HepG2 (cell line): ENCODE results near the gene TBC1D32. TPM values are rescaled to one million over a fixed set of nuclear protein-coding genes. Genes with fewer than 3 reads are reported as not detected.
"Not testable (repeated sequence)": the region's sequence is repeated elsewhere in the genome, so short reads cannot be mapped to it uniquely, and the experiment has no call there.

ENCODE experiments used
- ATAC-seq: fragments of 200-7000 bp; cut with Tn5 transposase; 3 replicates; pipeline ENCODE4 v1.9.1; 2020; ENCODE audit warnings: mild to moderate bottlenecking, moderate library complexity
- BruUV-seq: library from RNA; stranded (reverse); fragments of 400-500 nt; replicated peaks from 2 replicates; lab custom pipeline; 2021; lab: Mats Ljungman, UMichigan
- CTCF ChIA-PET: fragments of 300-600 bp; formaldehyde crosslinking; extraction: SDS; loops from one replicate; lab custom pipeline; 2021; ENCODE audit warnings: low total read pairs, inconsistent platforms, low intra/inter-chr PET ratio; lab: Yijun Ruan, JAX
- POLR2A ChIA-PET: fragments of 350-600 bp; sonication (Branson Sonifier 250); formaldehyde crosslinking; loops from one replicate; lab custom pipeline; 2020; ENCODE audit warnings: antibody characterized with exemption, inconsistent platforms; lab: Yijun Ruan, JAX
- DNase-seq: peaks from one replicate; pipeline ENCODE4 v3.0.0-alpha.2; 2015; ENCODE audit warnings: low spot score
- FAIRE-seq: peaks from 3 replicates; lab custom pipeline; 2011; peaks lifted over from hg19 to GRCh38; lab: Jason Lieb, UNC
- H2AFZ ChIP-seq: one replicate; pipeline ENCODE4 v1.6.1; 2011; ENCODE audit warnings: low read length, inconsistent platforms
- H3K27ac ChIP-seq: fragments of 300-600 bp; 3 replicates; pipeline ENCODE4 v1.8.0; 2011; ENCODE audit warnings: mixed run types, mild to moderate bottlenecking, mixed read lengths, low read length, inconsistent platforms; ENCODE audit not compliant: insufficient read depth; ENCODE audit errors: extremely low read length
- H3K27me3 ChIP-seq, 2 experiments: fragments of 200-600 bp in 1 of 2; 2 replicates in 1 of 2; 3 replicates in 1 of 2; pipeline versions ENCODE4 v1.6.0 to v1.8.0; 2011; ENCODE audit warnings: low read length in 2 of 2, mild to moderate bottlenecking in 2 of 2, moderate library complexity in 2 of 2, inconsistent platforms in 1 of 2; ENCODE audit not compliant: insufficient read depth in 2 of 2, control insufficient read depth in 1 of 2
- H3K36me3 ChIP-seq, 2 experiments: fragments of 200-600 bp in 1 of 2; replicated peaks in 1 of 2; 2 replicates in 1 of 2; 3 replicates in 1 of 2; pipeline versions ENCODE4 v1.5.1 to v1.8.0; 2011; ENCODE audit warnings: low read length in 2 of 2, inconsistent platforms in 1 of 2; ENCODE audit not compliant: insufficient read depth in 2 of 2, control insufficient read depth in 1 of 2
- H3K4me1 ChIP-seq: 2 replicates; pipeline ENCODE4 v1.5.1; 2012; ENCODE audit warnings: low read length, inconsistent platforms; ENCODE audit not compliant: insufficient read depth
- H3K4me2 ChIP-seq: 2 replicates; pipeline ENCODE4 v1.6.0; 2011; ENCODE audit warnings: low read depth, low read length, inconsistent platforms
- H3K4me3 ChIP-seq, 3 experiments: fragments of 200-600 bp in 1 of 3; sonication (generic), shearing (Covaris generic) in 1 of 3; replicated peaks in 1 of 3; 2 replicates each; pipeline ENCODE4 v1.5.1; 2011 to 2016; ENCODE audit warnings: low read length in 3 of 3, inconsistent platforms in 2 of 3, low read depth in 2 of 3, mild to moderate bottlenecking in 2 of 3, control low read depth in 1 of 3, mixed read lengths in 1 of 3; ENCODE audit not compliant: insufficient read depth in 1 of 3
- H3K79me2 ChIP-seq: one replicate; pipeline ENCODE4 v1.6.1; 2011; ENCODE audit warnings: low read length, inconsistent platforms; ENCODE audit not compliant: insufficient read depth
- H3K9ac ChIP-seq: 2 replicates; pipeline ENCODE4 v1.6.0; 2011; ENCODE audit warnings: mild to moderate bottlenecking, low read depth, low read length, inconsistent platforms; ENCODE audit not compliant: insufficient read depth
- H3K9me3 ChIP-seq: 2 replicates; pipeline ENCODE4 v1.5.1; 2012; ENCODE audit warnings: mild to moderate bottlenecking, low read length
- H4K20me1 ChIP-seq: 2 replicates; pipeline ENCODE4 v1.6.0; 2011; ENCODE audit warnings: inconsistent platforms, mild to moderate bottlenecking, low read length, moderate library complexity; ENCODE audit not compliant: insufficient read depth
- CEBPB ChIP-seq: IDR thresholded peaks from 2 replicates; pipeline ENCODE4 v1.6.1; 2011; ENCODE audit warnings: low read depth, low read length, improper control_type of control experiment, borderline replicate concordance
- ETV5 ChIP-seq: IDR thresholded peaks from 2 replicates; pipeline ENCODE4 v1.6.1; 2018; ENCODE audit warnings: missing biosample characterization, missing genetic modification reagents, inconsistent platforms, borderline replicate concordance
- IKZF1 ChIP-seq: fragments of 450-650 bp; IDR thresholded peaks from 2 replicates; pipeline ENCODE4 v1.7.1; 2016
- SMAD9 ChIP-seq: sonication (generic); formaldehyde crosslinking; IDR thresholded peaks from 2 replicates; pipeline ENCODE4 v1.5.1; 2020; ENCODE audit warnings: mild to moderate bottlenecking, missing genetic modification reagents
- ZNF264 ChIP-seq: sonication (generic); formaldehyde crosslinking; IDR thresholded peaks from 2 replicates; pipeline ENCODE4 v1.4.0; 2020; ENCODE audit warnings: missing genetic modification reagents
- ZNF879 ChIP-seq: sonication (generic); formaldehyde crosslinking; IDR thresholded peaks from 2 replicates; pipeline ENCODE4 v1.8.1; 2023; ENCODE audit warnings: missing genetic modification reagents
- WGBS: methylation state at CpG from one replicate; pipeline ENCODE4 v1.1.6; 2017; ENCODE audit warnings: low lambda C conversion rate; 5-methylcytosine and 5-hydroxymethylcytosine counted together
- in situ Hi-C: cut with HindIII; loops from 2 replicates; pipeline ENCODE4 v1.10.0; 2017; ENCODE audit warnings: low pct_unique_long_range_greater_than_20kb; ENCODE audit not compliant: extremely low pct_ligation_motif_present
- intact Hi-C: fragments of 100-400 bp; cut with micrococcal nuclease; formaldehyde crosslinking; loops from one replicate; pipeline ENCODE4 v1.10.0; 2022; ENCODE audit not compliant: unreplicated experiment
- polyA plus RNA-seq, 8 experiments: library from polyadenylated mRNA; depleted of rRNA in 3 of 8; stranded (reverse) in 7 of 8; unstranded in 1 of 8; fragments of >200 nt; fragmentation: Illumina TruSeq in 4 of 8; extraction: Trizol in 4 of 8; gene quantifications; 2 replicates each; pipeline versions ENCODE4 v1.2.1 to v1.2.3, GENCODE V29; 2011 to 2016; ENCODE audit warnings: low read depth in 4 of 8, missing spikeins in 1 of 8, mixed read lengths in 1 of 8; ENCODE audit not compliant: insufficient read depth in 1 of 8
- total RNA-seq, 5 experiments: library from RNA; depleted of rRNA; stranded (reverse); fragments of >200 nt; fragmentation: Illumina TruSeq; extraction: Trizol; gene quantifications; 2 replicates each; pipeline ENCODE4 v1.2.3, GENCODE V29; 2016; ENCODE audit warnings: low read depth in 1 of 5
- TF ChIP-seq, protein P1 (sequence below): IDR thresholded peaks from 2 replicates; pipeline ENCODE4 v1.6.1; 2018; ENCODE audit warnings: missing genetic modification reagents
- TF ChIP-seq, protein P2 (sequence below): sonication (generic); formaldehyde crosslinking; IDR thresholded peaks from 2 replicates; pipeline ENCODE4 v1.4.0; 2020; ENCODE audit warnings: mild to moderate bottlenecking, missing genetic modification reagents, borderline replicate concordance

The TBC1D32 gene
- total and polyA plus RNA-seq, 2 of the 13 experiments (the other 11 are each of a cell fraction or from before 2014, with no cell fraction given): 2.0 to 4.8 TPM

GRCh38 chr6:121205569-121205968 lies 128.7 kb downstream of the TBC1D32 start (continued):
- TF ChIP-seq ETV5 (CRISPR knock-in tag) (no peak), IKZF1 (no peak), ZNF264 (CRISPR knock-in tag) (no peak), ZNF879 (no peak)
- TF ChIP-seq, protein P1, sequence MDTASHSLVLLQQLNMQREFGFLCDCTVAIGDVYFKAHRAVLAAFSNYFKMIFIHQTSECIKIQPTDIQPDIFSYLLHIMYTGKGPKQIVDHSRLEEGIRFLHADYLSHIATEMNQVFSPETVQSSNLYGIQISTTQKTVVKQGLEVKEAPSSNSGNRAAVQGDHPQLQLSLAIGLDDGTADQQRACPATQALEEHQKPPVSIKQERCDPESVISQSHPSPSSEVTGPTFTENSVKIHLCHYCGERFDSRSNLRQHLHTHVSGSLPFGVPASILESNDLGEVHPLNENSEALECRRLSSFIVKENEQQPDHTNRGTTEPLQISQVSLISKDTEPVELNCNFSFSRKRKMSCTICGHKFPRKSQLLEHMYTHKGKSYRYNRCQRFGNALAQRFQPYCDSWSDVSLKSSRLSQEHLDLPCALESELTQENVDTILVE (CRISPR knock-in tag): no peak
- TF ChIP-seq, protein P2, sequence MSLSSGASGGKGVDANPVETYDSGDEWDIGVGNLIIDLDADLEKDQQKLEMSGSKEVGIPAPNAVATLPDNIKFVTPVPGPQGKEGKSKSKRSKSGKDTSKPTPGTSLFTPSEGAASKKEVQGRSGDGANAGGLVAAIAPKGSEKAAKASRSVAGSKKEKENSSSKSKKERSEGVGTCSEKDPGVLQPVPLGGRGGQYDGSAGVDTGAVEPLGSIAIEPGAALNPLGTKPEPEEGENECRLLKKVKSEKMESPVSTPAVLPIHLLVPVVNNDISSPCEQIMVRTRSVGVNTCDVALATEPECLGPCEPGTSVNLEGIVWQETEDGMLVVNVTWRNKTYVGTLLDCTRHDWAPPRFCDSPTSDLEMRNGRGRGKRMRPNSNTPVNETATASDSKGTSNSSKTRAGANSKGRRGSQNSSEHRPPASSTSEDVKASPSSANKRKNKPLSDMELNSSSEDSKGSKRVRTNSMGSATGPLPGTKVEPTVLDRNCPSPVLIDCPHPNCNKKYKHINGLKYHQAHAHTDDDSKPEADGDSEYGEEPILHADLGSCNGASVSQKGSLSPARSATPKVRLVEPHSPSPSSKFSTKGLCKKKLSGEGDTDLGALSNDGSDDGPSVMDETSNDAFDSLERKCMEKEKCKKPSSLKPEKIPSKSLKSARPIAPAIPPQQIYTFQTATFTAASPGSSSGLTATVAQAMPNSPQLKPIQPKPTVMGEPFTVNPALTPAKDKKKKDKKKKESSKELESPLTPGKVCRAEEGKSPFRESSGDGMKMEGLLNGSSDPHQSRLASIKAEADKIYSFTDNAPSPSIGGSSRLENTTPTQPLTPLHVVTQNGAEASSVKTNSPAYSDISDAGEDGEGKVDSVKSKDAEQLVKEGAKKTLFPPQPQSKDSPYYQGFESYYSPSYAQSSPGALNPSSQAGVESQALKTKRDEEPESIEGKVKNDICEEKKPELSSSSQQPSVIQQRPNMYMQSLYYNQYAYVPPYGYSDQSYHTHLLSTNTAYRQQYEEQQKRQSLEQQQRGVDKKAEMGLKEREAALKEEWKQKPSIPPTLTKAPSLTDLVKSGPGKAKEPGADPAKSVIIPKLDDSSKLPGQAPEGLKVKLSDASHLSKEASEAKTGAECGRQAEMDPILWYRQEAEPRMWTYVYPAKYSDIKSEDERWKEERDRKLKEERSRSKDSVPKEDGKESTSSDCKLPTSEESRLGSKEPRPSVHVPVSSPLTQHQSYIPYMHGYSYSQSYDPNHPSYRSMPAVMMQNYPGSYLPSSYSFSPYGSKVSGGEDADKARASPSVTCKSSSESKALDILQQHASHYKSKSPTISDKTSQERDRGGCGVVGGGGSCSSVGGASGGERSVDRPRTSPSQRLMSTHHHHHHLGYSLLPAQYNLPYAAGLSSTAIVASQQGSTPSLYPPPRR: no peak

DNA sequence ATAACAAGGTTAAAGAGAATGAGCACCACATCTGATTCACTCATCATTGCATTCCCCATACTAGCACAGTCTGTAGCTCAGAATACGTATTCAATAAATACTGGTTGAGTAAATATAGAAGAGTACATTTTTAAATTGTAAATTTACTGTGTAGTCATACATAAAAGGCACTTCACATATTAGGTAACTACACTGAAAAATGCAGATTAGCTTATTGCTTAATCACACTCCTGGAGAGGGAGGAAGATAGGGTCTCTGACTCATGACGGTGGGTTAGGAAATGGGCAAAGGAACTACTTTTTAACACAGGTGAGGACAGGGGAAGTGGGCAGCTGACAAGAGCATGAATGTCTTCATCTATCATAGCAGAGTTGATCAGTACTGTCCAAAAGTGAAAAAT lies 133.2 kb downstream of the TBC1D32 start:
- CTCF ChIA-PET: no interaction called here
- intact Hi-C loops (no loop called here), in situ Hi-C loops (no loop called here)
- 35% methylated on average over 2 of the region's 2 CpGs for WGBS
- DNase-seq (no peak), ATAC-seq (no peak), FAIRE-seq (no peak)
- no peaks in the 10 kb centered on the region for H3K36me3 ChIP-seq
- H3K9me3 ChIP-seq: no peaks in the 10 kb centered on the region
- no peak overlapping the region for H3K4me3 ChIP-seq
- no peak overlapping the region for H3K9ac ChIP-seq
- no TSS peak for BruUV-seq
- H4K20me1 ChIP-seq: no peaks in the 10 kb centered on the region
- H3K4me1 ChIP-seq: no peaks in the 10 kb centered on the region
- POLR2A ChIA-PET: no interaction called here
- H3K27ac ChIP-seq: no peak overlapping the region
- TF ChIP-seq SMAD9 (CRISPR knock-in tag): no peak
- peak; percentile 49; the same call in 1 of the 2 replicates for TF ChIP-seq CEBPB
- TF ChIP-seq, all 625 proteins: peak for 1
- H3K4me2 ChIP-seq: no peak overlapping the region
- no peaks in the 10 kb centered on the region for H3K79me2 ChIP-seq
- no peaks in the 10 kb centered on the region for H3K27me3 ChIP-seq
- no peak overlapping the region for H2AFZ ChIP-seq

DNA sequence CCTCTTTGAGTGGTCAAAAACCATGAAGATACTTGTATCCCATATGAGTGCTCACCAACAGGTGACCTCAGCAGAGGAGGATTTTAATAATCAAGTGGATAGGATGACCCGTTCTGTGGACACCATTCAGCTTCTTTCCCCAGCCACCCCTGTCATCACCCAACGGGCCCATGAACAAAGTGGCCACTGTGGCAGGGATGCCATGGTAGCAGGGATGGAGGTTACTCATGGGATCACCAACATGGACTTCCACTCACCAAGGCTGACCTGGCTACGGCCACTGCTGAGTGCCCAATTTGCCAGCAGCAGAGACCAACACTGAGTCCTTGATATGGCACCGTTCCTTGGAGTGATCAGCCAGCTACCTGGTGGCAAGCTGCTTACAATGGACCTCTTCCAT lies 138.2 kb downstream of the TBC1D32 start:
- H3K4me1 ChIP-seq, H4K20me1 ChIP-seq, H3K79me2 ChIP-seq, POLR2A ChIA-PET, H3K4me2 ChIP-seq, H3K4me3 ChIP-seq, H3K27me3 ChIP-seq, intact Hi-C loops, H3K36me3 ChIP-seq, in situ Hi-C loops, H3K9me3 ChIP-seq, DNase-seq, FAIRE-seq, H3K27ac ChIP-seq, CTCF ChIA-PET, BruUV-seq, ATAC-seq, H2AFZ ChIP-seq, H3K9ac ChIP-seq: not testable (repeated sequence)
- 6% methylated on average over 3 of the region's 4 CpGs for WGBS
